ENCODE results near the gene MAP3K3.
A peak's percentile ranks its signal among the peaks of the same experiment; 100 is the strongest.

The MAP3K3 gene

GRCh38 chr17:63622574-63623390, 565 bp downstream of the MAP3K3 start:
- peak; percentile 73 for DNase-seq

- DNase-seq: no peak
These were observed 1.7 kb downstream of the MAP3K3 start for GRCh38 chr17:63623786-63624530.

- DNase-seq: no peak
These were observed 2.3 kb downstream of the MAP3K3 start for GRCh38 chr17:63624531-63624880.

- DNase-seq: no peak
These were observed 4.4 kb downstream of the MAP3K3 start for GRCh38 chr17:63626551-63627180.

DNA sequence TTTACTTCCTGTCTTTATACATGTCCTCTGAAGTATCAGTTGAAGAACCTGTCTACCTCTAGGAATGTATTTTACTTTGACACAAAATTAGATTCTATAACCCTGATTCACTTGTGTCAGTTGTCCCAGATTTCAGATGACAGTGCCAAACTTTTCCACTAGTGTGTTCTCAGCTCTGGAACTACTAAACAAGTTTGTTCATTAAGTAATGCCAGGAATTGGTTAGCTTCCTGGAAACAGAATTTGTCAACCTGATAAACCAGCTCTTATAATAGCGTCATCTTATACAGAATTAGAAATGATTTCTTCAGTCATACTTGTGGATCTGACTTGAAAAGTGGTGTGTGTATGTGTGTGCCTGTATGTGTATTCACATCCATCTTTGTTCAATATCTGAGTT, 7.4 kb downstream of the MAP3K3 start:
- no peak for DNase-seq

DNA sequence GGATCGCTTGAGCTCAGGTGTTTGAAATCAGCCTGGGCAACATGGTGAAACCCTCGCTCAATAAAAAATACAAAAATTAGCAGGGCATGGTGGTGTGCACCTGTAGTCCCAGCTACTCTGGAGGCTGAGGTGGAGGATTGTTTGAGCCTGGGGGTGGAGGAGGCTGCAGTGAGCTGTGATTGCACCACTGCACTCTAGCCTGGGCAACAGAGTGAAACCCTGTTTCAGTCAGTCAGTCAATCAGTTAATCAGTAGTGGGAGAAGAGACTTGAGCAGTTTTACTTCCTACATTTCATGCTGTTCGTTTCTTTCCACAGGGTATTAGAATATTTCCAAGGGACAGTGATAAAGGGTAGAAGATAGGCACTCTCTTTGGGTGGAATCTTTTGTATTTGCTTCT, 8.8 kb downstream of the MAP3K3 start:
- DNase-seq: no peak

- DNase-seq: no peak
These were observed 9.4 kb downstream of the MAP3K3 start for GRCh38 chr17:63631626-63632025.

GRCh38 chr17:63633742-63634141, 11.5 kb downstream of the MAP3K3 start:
- DNase-seq: no peak

- DNase-seq: no peak
These were observed 11.9 kb downstream of the MAP3K3 start for GRCh38 chr17:63634163-63634562.

GRCh38 chr17:63634816-63635215, 12.6 kb downstream of the MAP3K3 start:
- DNase-seq: no peak

GRCh38 chr17:63635290-63635689, 13.1 kb downstream of the MAP3K3 start:
- no peak for DNase-seq

- DNase-seq: no peak
These were observed 13.6 kb downstream of the MAP3K3 start for GRCh38 chr17:63635787-63636186.

DNA sequence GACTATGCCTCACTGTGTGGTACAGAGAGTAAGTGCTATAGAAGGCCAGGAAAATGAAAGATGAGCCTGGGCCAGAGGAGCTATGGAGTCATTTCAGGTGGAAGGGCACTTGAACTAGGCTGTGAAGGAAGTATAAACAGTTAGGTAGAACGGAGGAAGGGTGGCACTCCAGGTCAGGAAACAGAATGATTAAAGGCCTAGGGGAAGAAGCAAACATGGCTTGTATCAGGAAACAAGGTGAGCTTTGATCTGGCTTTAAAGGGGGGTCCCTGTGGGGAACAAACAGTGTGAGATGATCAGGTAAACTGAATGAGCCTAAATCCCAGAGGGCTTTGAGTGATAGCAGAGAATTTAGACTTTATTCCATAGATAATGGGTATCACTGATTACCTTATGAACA, 16.9 kb downstream of the MAP3K3 start:
- no peak for DNase-seq

DNA sequence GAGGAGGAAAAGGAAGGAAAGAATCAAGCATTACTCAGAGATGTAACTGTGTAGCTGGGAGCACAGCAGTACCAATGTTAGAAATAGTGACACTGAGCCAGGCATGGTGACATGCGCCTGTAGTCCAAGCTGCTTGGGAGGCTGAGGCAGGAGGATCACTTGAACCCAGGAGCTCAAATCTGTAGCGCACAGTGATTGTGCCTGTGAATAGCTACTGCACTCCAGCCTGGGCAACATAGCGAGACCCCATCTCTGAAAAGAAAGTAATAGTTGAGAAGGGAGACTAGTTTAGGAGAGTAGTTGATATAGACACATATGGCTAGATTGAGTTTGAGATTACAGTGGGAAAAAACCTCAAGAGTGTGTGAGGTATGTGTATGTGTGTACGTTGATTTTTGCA, 17.8 kb downstream of the MAP3K3 start:
- DNase-seq: no peak

DNA sequence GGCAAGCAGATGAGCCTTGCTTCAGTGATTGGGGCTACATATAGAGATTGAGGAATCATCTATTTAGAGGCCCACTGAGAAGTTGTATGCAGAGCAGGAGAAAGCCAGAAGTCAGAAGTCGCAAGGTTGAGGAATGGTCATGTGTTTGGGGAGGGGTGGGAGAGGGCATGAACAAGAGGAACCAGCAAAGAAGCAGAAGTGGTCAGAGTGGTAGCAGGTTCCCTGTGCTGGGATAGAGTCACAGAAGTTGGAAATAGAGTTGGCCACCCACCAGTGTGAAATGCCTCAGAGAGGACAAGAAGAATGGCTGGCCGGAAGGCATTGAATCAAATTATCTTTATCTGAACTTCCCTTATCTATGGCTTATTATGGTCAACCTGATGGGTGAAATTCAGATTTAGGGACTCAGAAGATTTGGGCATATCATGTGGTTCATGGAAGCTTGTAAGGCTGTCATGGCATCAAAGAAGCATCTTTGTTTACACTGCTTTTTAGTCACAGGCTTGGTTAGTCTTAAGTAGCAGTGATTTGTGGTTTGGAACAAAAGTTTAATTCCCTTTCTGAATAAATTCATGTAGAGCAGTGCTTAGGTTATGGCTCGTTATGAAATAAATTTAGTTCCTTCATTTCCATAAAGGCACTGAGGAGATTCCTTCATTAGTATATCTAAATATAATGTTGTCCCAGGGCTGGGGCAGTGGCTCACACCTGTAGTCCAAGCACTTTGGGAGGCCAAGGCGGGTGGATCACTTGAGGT, 19.7 kb downstream of the MAP3K3 start:
- DNase-seq: no peak

- no peak for DNase-seq
These were observed 22.6 kb downstream of the MAP3K3 start for GRCh38 chr17:63644846-63645245.

- no peak for DNase-seq
These were observed 23.7 kb downstream of the MAP3K3 start for GRCh38 chr17:63645775-63646487.

GRCh38 chr17:63646488-63646806, 24.2 kb downstream of the MAP3K3 start:
- no peak for DNase-seq

DNA sequence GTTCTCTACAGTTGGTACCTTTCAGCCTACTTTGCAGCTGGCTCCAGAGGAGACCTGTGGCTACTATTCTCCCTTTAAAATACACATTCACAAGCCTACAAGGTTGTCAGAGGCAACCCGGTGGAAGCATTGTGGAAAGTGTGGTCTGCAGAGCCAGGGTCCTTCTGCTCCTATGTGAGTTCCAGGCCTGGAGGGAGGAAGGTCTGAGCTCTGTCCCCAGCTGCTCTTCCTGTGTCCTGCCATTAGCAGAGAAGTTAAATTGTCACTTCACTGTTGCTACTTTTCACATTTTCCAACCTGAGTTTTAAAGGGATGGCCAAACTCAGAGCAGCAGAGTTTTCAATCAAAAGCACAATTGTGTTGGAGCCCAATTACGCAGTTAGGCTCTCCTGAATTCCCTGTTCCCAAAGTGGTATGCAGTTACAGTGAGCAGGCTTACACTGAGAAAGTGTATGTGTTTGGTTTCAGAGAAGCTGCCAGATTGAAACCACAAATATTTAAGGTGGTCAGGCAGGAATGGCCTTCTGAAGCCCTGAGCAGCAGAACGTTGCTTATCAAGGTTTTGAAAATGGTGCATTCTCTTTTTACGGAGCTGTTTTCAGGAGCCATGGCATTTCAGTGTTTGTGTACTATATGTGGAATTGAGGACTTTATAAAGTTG, 25.0 kb downstream of the MAP3K3 start:
- DNase-seq: no peak

GRCh38 chr17:63647936-63648335, 25.7 kb downstream of the MAP3K3 start:
- no peak for DNase-seq

- no peak for DNase-seq
These were observed 27.6 kb downstream of the MAP3K3 start for GRCh38 chr17:63649813-63650212.

DNA sequence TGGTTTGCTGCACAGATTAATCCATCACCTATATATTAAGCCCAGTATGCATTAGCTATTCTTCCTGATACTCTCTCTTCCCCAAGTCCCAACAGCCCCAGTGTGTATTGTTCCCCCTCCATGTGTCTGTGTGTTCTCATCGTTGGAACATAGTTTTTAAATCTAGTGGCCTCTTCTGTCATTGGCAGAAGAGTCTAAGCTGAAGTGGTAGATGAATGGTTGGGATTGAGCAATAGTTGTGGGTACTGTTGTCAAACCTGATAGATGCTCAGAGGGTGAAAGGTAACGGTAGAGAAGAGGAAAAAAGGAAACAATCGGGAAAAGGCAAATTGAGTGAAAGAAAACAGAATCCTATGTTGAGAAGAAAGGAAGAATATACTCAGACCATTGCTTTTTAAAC, 29.9 kb downstream of the MAP3K3 start:
- no peak for DNase-seq
